ENCODE measurements around the gene CEBPE.

CEBPE gene

GRCh38 chr14:23071921-23072539 lies 47.0 kb downstream of the CEBPE start:
- peak in 1 of 2 experiments; percentile 12 for DNase-seq

- DNase-seq = peak; percentile 84 to 86
Observed at GRCh38 chr14:23071244-23071920, 47.7 kb downstream of the CEBPE start.

GRCh38 chr14:23070262-23071129 lies 48.6 kb downstream of the CEBPE start:
- peak in 1 of 2 experiments; percentile 20 for DNase-seq

GRCh38 chr14:23069413-23069806 lies 49.6 kb downstream of the CEBPE start:
- DNase-seq = no peak

GRCh38 chr14:23068789-23069412 lies 50.2 kb downstream of the CEBPE start:
- peak; percentile 78 to 81 for DNase-seq

GRCh38 chr14:23067847-23068788 lies 50.9 kb downstream of the CEBPE start:
- DNase-seq = peak; percentile 17 to 20
